ENCODE data around the gene FBXL20.
"Not testable (repeated sequence)": the region's sequence is repeated elsewhere in the genome, so short reads cannot be mapped to it uniquely, and the experiment has no call there.

The FBXL20 gene

GRCh38 chr17:39339272-39339671 is 62.2 kb downstream of the FBXL20 start:
- TF ChIP-seq, protein P1, sequence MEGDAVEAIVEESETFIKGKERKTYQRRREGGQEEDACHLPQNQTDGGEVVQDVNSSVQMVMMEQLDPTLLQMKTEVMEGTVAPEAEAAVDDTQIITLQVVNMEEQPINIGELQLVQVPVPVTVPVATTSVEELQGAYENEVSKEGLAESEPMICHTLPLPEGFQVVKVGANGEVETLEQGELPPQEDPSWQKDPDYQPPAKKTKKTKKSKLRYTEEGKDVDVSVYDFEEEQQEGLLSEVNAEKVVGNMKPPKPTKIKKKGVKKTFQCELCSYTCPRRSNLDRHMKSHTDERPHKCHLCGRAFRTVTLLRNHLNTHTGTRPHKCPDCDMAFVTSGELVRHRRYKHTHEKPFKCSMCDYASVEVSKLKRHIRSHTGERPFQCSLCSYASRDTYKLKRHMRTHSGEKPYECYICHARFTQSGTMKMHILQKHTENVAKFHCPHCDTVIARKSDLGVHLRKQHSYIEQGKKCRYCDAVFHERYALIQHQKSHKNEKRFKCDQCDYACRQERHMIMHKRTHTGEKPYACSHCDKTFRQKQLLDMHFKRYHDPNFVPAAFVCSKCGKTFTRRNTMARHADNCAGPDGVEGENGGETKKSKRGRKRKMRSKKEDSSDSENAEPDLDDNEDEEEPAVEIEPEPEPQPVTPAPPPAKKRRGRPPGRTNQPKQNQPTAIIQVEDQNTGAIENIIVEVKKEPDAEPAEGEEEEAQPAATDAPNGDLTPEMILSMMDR (IDR thresholded peaks at IDR 0.05; ENCODE audit: control insufficient read depth, insufficient read depth, low read depth, low read length, missing control alignments): no peak
- DNase-seq (ENCODE audit: low read depth): no peak
- H3K4me3 ChIP-seq (ENCODE audit: control insufficient read depth, low read depth, low read length): no peak overlapping the region

- DNase-seq (ENCODE audit: low read depth); H3K4me3 ChIP-seq (ENCODE audit: control insufficient read depth, low read depth, low read length): not testable (repeated sequence)
Measured at GRCh38 chr17:39337649-39338048, 63.8 kb downstream of the FBXL20 start.

GRCh38 chr17:39335704-39336223 is 65.7 kb downstream of the FBXL20 start:
- no peak for DNase-seq (ENCODE audit: low read depth)
- no peak overlapping the region for H3K4me3 ChIP-seq (ENCODE audit: control insufficient read depth, low read depth, low read length)
- TF ChIP-seq, protein P1 (IDR thresholded peaks at IDR 0.05; ENCODE audit: control insufficient read depth, insufficient read depth, low read depth, low read length, missing control alignments): no peak

- not testable (repeated sequence) for DNase-seq (ENCODE audit: low read depth); H3K4me3 ChIP-seq (ENCODE audit: control insufficient read depth, low read depth, low read length)
Measured at GRCh38 chr17:39334008-39334744, 67.2 kb downstream of the FBXL20 start.

DNA sequence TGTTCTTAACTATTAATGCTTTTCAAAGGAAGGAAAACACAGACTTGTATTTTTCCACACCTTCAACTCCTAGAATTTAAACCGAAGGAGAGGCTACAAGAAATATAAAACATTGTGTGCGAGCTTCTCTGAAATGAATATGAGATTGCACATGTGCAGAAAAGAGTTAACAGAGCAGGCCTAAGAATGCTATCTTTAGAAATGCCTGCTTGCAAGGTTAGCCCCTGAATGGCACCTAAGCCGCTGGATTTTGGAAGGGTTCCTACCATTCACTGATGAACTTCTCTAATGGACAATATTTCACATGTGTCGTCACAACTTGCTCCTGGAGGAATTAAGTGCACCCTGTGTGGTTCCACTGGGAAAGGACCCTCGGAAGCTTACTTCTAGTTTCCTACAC is 69.3 kb downstream of the FBXL20 start:
- TF ChIP-seq, protein P1 (IDR thresholded peaks at IDR 0.05; ENCODE audit: control insufficient read depth, insufficient read depth, low read depth, low read length, missing control alignments): no peak
- no peak for DNase-seq (ENCODE audit: low read depth)

GRCh38 chr17:39328815-39329214 is 72.6 kb downstream of the FBXL20 start:
- TF ChIP-seq, protein P1 (IDR thresholded peaks at IDR 0.05; ENCODE audit: control insufficient read depth, insufficient read depth, low read depth, low read length, missing control alignments): no peak
- DNase-seq (ENCODE audit: low read depth): no peak
- no peak overlapping the region for H3K4me3 ChIP-seq (ENCODE audit: control insufficient read depth, low read depth, low read length)

More for the DNA sequence above, 69.3 kb downstream of the FBXL20 start:
- no peak overlapping the region for H3K4me3 ChIP-seq (ENCODE audit: control insufficient read depth, low read depth, low read length)

GRCh38 chr17:39327109-39327508 is 74.3 kb downstream of the FBXL20 start:
- DNase-seq (ENCODE audit: low read depth): no peak
- H3K4me3 ChIP-seq (ENCODE audit: control insufficient read depth, low read depth, low read length): no peak overlapping the region
- TF ChIP-seq, protein P1 (IDR thresholded peaks at IDR 0.05; ENCODE audit: control insufficient read depth, insufficient read depth, low read depth, low read length, missing control alignments): no peak

Measured in AG09309 (cell line).